GM12864 (cell line): Measurements from ENCODE around the gene CDC25C.
A peak's percentile ranks its signal among the peaks of the same experiment; 100 is the strongest.

ENCODE experiments used
- DNase-seq: peaks from one replicate; pipeline ENCODE4 v3.0.0-alpha.2; 2011; ENCODE audit warnings: low read depth
- H3K4me3 ChIP-seq: 2 replicates; pipeline ENCODE4 v1.5.1; 2011; ENCODE audit warnings: mild to moderate bottlenecking, low read depth, low read length, control low read depth
- TF ChIP-seq, protein P1 (sequence below): IDR thresholded peaks from 2 replicates; pipeline ENCODE4 v1.5.1; 2011; ENCODE audit warnings: low read depth, mild to moderate bottlenecking, moderate library complexity, low read length, control low read depth, inconsistent platforms; ENCODE audit errors: missing control alignments

The CDC25C gene

DNA sequence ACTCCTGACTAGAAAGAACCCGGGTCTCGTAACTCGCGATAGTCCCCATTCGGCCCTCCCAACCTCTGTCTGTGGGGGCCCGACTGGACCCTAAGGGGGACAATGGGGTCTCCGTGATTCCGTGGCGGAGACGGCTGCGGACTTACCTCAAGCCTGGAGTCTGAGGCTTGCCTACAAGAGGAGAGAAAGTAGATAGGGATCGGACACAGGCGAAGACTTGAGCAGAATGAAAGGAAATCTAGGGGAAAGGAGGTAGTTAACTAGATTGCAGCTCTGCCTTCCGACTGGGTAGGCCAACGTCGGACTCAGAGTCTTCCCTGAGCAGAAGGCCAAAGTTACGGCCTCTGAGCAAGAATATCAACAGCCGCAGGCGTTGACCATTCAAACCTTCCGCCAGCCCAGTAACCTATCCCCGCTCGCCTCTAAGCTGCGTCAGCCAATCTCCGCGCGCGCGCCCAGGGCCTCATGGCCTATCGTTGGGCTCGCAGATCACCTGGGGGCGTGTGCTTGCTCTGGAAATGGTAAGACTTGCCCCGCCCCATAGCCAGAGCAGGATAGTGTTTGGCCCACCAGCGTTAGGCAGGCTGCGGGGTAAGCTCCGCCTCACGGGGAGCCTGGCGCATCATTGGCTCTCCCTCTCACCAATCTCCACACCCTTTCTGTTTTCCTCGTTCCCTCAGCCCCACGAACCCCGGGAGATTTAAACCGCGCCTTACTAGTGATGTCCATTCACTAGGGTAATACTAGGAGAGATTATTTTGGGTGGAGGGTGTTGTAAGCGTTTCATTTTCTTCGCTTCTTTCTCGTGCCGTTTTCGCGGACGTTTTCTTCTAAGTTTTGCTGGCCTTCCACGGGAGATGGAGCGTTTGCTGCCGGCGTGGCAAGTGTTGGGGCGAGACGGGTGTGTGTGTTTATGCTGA, at the start of gene CDC25C:
Gene CDC25C, minus strand, starts transcription at position 356 of the 920 bp plus-strand sequence. CDS start 624 bp downstream, outside the sequence.
- TF ChIP-seq, protein P1, sequence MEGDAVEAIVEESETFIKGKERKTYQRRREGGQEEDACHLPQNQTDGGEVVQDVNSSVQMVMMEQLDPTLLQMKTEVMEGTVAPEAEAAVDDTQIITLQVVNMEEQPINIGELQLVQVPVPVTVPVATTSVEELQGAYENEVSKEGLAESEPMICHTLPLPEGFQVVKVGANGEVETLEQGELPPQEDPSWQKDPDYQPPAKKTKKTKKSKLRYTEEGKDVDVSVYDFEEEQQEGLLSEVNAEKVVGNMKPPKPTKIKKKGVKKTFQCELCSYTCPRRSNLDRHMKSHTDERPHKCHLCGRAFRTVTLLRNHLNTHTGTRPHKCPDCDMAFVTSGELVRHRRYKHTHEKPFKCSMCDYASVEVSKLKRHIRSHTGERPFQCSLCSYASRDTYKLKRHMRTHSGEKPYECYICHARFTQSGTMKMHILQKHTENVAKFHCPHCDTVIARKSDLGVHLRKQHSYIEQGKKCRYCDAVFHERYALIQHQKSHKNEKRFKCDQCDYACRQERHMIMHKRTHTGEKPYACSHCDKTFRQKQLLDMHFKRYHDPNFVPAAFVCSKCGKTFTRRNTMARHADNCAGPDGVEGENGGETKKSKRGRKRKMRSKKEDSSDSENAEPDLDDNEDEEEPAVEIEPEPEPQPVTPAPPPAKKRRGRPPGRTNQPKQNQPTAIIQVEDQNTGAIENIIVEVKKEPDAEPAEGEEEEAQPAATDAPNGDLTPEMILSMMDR, result no peak
- peak within 1 kb of the TSS; percentile 64 for H3K4me3 ChIP-seq
- DNase-seq, result peak; percentile 98

DNA sequence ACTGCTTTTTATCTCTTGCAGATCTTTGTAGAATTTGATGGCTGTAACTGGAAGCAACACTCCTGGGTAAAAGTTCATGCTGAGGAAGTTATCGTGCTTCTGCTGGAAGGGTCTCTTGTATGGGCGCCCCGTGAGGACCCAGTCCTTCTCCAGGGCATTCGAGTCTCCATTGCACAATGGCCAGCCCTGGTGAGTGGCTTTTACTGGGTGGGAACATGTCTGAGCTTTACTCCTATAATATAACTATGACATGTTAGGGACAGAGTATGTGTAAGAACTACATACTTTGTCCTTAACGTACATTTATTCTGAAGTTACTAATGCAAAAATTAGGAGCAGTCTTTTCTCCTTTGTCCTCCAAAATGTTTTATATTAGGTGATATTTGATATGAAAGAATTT, 41.0 kb upstream of the CDC25C start:
- TF ChIP-seq, protein P1, result no peak
- H3K4me3 ChIP-seq, result no peak overlapping the region
- no peak for DNase-seq

DNA sequence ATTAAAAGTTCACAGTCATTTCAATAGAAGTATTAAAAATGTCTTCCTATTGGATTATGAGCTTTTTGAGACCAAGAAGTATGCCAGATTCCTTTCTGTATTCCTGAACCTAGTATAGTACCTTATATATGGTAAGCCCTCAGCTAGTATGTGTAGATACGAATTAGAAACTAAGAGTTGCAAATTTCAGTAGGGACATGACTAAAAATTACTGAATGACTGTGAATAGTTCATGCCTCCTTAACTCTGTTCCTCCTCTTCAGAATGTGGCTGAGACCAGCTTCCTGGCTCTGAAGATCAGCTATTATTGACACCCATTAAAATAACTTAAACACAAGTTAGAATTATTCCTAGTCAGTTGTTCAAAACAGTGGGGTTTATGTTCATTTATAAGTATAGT, 40.6 kb upstream of the CDC25C start:
- H3K4me3 ChIP-seq, result no peak overlapping the region
- TF ChIP-seq, protein P1, result no peak
- DNase-seq, result no peak

DNA sequence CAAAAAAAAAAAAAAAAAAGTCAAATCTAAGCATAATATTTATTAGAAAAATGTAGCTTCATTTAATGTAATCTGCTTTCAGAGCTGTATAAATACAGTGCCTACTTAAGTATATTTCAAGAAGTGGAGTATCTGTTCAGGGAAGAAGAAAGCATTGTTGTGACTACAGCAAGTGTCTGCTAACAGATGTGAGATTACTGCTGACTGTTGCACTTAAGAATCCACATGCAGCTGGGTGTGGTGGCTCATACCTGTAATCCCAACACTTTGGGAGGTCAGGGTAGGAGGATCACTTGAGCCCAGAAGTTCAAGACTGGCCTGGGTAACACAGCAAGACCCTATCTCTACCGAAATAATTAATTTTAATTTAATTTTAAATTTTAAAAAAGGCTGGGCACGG, 39.9 kb upstream of the CDC25C start:
- TF ChIP-seq, protein P1, result no peak

DNA sequence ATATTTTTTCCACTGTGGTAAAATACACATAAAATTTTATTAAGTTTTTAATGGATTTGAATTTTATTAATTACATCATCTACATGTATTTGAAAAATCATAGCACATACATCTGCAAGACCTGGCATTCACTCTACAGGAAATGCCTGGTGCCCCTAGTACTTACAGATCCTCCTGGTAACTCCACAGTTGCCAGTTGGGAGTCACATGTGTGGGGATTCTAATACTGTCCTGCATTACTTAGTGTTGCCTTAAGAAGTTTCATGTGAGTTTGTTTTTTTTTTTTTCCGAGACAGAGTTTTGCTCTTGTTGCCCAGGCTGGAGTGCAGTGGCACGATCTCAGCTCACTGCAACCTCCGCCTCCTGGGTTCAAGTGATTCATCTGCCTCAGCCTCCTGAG, 38.9 kb upstream of the CDC25C start:
- DNase-seq, result no peak
- TF ChIP-seq, protein P1, result no peak
- no peak overlapping the region for H3K4me3 ChIP-seq

More for the DNA sequence above, 39.9 kb upstream of the CDC25C start:
- no peak overlapping the region for H3K4me3 ChIP-seq
- DNase-seq, result no peak

DNA sequence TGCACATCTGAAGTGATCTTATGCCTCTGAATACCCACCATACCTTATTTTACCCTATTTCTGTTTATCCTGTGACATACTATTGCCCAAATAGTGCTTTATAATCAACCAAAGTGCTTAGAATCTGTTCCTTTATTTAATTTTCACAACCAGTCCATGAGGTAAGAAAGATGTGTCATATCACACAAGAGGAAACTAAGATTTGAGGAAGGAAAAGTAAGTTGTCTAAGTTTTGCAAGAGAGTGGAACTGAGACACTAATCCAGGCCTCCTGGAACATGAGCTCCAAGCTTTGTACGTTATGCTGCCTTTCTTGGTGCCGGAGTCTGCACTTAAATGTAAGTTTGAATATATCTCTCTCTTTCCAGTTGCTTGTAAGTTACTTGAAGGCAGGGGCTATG, 38.1 kb upstream of the CDC25C start:
- TF ChIP-seq, protein P1, result no peak
- H3K4me3 ChIP-seq, result no peak overlapping the region
- no peak for DNase-seq

DNA sequence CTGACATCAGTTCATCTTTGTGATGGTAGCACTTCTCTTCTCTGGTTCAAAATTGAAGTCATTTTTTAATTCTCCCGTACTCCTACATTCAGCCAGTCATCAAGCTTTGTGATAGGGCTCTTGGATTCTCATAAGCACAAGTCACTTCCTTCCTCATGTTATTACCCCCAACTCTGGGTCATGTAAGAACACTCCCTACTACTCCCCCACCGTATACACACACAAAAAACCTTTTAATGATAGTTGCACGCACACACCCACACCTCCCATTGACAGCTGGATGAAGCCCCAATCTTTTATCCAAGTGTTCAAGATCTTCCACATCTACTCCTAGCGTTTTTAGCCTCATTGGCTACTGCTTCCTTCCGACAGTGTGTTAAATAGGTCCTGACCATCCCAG, 37.7 kb upstream of the CDC25C start:
- TF ChIP-seq, protein P1, result no peak
- DNase-seq, result no peak
- no peak overlapping the region for H3K4me3 ChIP-seq
